ENCODE data around the gene USF3.

USF3 gene

GRCh38 chr3:113719294-113719693 is 22.9 kb upstream of the USF3 start:
- Mint-ChIP-seq H3K27me3 (no peaks in the 10 kb centered on the region), H3K27ac (no peak overlapping the region), H3K9me3 (no peaks in the 10 kb centered on the region), H3K4me1 (peaks cover 14% of the 10 kb centered on the region), H3K36me3 (peaks cover 35% of the 10 kb centered on the region), H3K4me3 (no peak overlapping the region)
- no peak for DNase-seq
- CTCF ChIA-PET = interaction anchor here (1.4 kb wide), 1 partner anchor 17 kb away, joined by 5 read pairs; no protein-coding TSS in a partner anchor

GRCh38 chr3:113717818-113718217 is 21.4 kb upstream of the USF3 start:
- Mint-ChIP-seq H3K27ac (no peak overlapping the region), H3K4me1 (peaks cover 8% of the 10 kb centered on the region), H3K36me3 (peaks cover 25% of the 10 kb centered on the region), H3K27me3 (peaks cover 3% of the 10 kb centered on the region), H3K4me3 (no peak overlapping the region), H3K9me3 (no peaks in the 10 kb centered on the region)
- CTCF ChIA-PET = interaction anchor here (1.4 kb wide), 1 partner anchor 19 kb away, joined by 5 read pairs; no protein-coding TSS in a partner anchor
- no peak for DNase-seq

DNA sequence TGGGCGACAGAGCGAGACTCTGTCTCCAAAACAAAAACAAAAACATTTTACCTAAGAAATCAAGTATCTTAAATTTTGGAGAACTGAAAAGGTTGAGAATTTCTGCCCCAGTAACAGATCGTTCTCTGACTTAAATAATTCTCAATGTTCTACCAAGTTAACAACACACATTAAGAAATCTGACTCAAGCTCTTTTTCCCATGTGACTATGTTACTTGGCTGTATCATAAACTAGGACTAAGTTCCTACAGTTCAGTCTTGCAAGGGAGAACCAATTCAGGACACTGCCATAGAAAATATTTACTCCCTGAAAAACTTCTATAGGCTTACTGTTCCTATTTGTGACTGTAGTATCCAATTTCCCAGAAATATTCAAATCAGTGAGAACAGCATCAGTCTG is 20.9 kb upstream of the USF3 start:
- CTCF ChIA-PET = no interaction called here
- peaks cover 21% of the 10 kb centered on the region for H3K36me3 Mint-ChIP-seq
- no peak overlapping the region for H3K4me3 Mint-ChIP-seq
- no peak overlapping the region for H3K27ac Mint-ChIP-seq
- H3K27me3 Mint-ChIP-seq = peaks cover 3% of the 10 kb centered on the region
- DNase-seq = no peak
- peaks cover 7% of the 10 kb centered on the region for H3K4me1 Mint-ChIP-seq
- no peaks in the 10 kb centered on the region for H3K9me3 Mint-ChIP-seq

DNA sequence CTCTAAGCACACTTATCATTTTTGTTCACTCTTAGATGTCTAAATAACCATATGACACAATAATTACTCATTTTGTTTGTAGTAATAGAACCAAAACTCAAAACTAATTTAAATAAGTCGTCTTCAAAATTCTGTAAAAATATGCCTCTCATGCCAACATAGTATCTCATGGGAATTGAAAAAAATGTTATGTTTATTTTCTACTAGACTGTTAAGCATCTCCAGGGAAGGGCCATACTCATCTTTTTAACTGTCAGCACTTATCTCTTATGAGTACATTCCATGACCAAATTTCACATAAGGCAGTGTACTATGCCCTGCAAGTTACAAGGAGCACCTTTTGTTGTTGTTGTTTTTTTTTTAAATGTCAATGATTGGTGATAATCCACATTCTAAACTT is 18.3 kb upstream of the USF3 start:
- peaks cover 6% of the 10 kb centered on the region for H3K27me3 Mint-ChIP-seq
- H3K4me3 Mint-ChIP-seq = no peak overlapping the region
- H3K9me3 Mint-ChIP-seq = no peaks in the 10 kb centered on the region
- CTCF ChIA-PET = no interaction called here
- no peaks in the 10 kb centered on the region for H3K4me1 Mint-ChIP-seq
- peaks cover 5% of the 10 kb centered on the region for H3K36me3 Mint-ChIP-seq
- H3K27ac Mint-ChIP-seq = no peak overlapping the region
- DNase-seq = no peak

GRCh38 chr3:113712129-113712528 is 15.7 kb upstream of the USF3 start:
- peaks cover 20% of the 10 kb centered on the region for H3K27me3 Mint-ChIP-seq
- H3K27ac Mint-ChIP-seq = no peak overlapping the region
- H3K4me1 Mint-ChIP-seq = no peaks in the 10 kb centered on the region
- no peaks in the 10 kb centered on the region for H3K9me3 Mint-ChIP-seq
- H3K4me3 Mint-ChIP-seq = no peak overlapping the region
- no peak for DNase-seq
- peaks cover 4% of the 10 kb centered on the region for H3K36me3 Mint-ChIP-seq
- CTCF ChIA-PET = interaction anchor here (1.1 kb wide), 1 partner anchor 18 kb away, joined by 3 read pairs; no protein-coding TSS in a partner anchor

DNA sequence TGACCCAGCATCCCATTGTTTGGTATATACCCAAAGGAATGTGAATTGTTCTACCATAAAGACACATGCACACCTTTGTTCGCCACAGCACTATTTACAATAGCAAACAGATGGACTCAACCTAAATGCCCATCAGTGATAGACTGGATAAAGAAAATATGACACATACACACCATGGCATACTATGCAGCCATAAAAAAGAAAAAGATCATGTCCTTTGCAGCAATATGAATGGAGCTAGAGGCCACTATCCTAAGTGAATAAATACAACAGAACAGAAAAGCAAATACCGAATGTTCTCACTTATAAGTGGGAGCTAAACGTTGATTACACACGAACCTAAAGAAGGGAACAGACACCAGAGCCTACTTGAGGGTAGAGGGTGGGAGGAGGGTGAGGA is 11.4 kb upstream of the USF3 start:
- Mint-ChIP-seq H3K27me3 (peaks cover 19% of the 10 kb centered on the region), H3K4me1 (no peaks in the 10 kb centered on the region), H3K27ac (no peak overlapping the region), H3K9me3 (no peaks in the 10 kb centered on the region), H3K36me3 (no peaks in the 10 kb centered on the region), H3K4me3 (no peak overlapping the region)
- CTCF ChIA-PET = no interaction called here
- no peak for DNase-seq

- H3K4me3 Mint-ChIP-seq = peak overlapping the region; percentile 55
- CTCF ChIA-PET = interaction anchor here (0.6 to 1.3 kb wide), 2 partner anchors 25 to 37 kb away, joined by 3 read pairs; no protein-coding TSS in a partner anchor
Measured at GRCh38 chr3:113698956-113699355, 2.5 kb upstream of the USF3 start.

DNA sequence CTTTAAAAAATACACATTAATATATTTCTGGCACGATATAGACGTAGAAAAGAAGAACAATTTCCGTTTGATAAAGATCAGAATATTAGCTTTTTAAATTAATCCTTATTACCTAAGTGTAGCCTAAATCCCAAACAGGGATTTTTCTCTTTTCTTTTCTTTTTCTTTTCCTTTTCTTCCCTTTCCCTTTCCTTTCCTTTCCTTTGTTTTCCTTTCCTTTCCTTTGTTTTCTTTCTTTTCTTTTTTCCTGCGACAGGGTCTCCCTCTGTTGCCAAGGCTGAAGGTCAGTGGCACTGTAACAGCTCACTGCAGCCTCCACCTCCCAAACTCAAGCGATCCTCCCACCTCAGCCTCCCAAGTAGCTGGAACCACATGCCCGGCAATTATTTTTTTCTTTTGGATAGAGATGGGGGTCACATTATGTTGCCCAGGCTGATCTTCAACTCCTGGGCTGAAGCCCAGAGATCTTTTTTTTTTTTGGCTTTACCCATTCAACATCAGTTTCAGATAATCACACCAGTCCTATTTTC is 1.8 kb upstream of the USF3 start:
- no peaks in the 10 kb centered on the region for H3K27me3 Mint-ChIP-seq
- CTCF ChIA-PET = interaction anchor here (0.6 kb wide), 1 partner anchor 26 kb away, joined by 3 read pairs; no protein-coding TSS in a partner anchor
- no peak for DNase-seq
- H3K36me3 Mint-ChIP-seq = peaks cover 7% of the 10 kb centered on the region
- no peak overlapping the region for H3K27ac Mint-ChIP-seq
- no peaks in the 10 kb centered on the region for H3K9me3 Mint-ChIP-seq
- peaks cover 22% of the 10 kb centered on the region for H3K4me1 Mint-ChIP-seq
- no peak overlapping the region for H3K4me3 Mint-ChIP-seq

More at GRCh38 chr3:113698956-113699355, 2.5 kb upstream of the USF3 start:
- Mint-ChIP-seq H3K9me3 (no peaks in the 10 kb centered on the region), H3K27me3 (no peaks in the 10 kb centered on the region), H3K4me1 (peaks cover 17% of the 10 kb centered on the region), H3K36me3 (peaks cover 2% of the 10 kb centered on the region), H3K27ac (peak overlapping the region; percentile 47)
- DNase-seq = peak; percentile 29

DNA sequence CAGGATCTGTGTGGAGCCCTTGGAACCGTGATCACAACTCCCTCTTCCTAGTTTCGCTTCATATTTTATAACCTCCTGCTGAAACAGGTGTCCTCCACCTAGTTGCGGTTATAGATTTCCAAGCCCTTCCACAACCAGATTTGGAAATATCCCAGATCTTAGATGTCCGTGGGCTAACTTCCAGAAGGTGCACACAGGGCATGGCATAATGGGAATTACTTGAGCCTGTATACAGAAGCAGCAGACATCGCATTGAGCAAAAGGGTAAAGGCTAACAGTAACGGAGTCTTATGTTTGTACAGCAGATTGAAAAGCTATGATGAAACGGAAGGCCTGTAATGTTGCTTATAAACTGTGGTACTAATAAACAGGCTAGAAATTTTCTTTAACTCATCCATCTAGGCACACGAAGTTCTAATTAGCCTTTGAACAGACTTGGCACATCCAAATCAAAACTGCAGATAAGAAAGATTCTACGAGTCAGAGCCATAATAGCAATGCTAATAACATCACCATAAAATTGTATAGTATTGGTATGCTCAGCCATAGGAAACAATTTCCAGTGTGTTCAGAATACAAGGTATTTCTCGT is 1.2 kb upstream of the USF3 start:
- no peaks in the 10 kb centered on the region for H3K9me3 Mint-ChIP-seq
- DNase-seq = no peak
- H3K4me3 Mint-ChIP-seq = no peak overlapping the region
- H3K27ac Mint-ChIP-seq = no peak overlapping the region
- peaks cover 25% of the 10 kb centered on the region for H3K4me1 Mint-ChIP-seq
- no peaks in the 10 kb centered on the region for H3K27me3 Mint-ChIP-seq
- peaks cover 9% of the 10 kb centered on the region for H3K36me3 Mint-ChIP-seq
- CTCF ChIA-PET = no interaction called here

DNA sequence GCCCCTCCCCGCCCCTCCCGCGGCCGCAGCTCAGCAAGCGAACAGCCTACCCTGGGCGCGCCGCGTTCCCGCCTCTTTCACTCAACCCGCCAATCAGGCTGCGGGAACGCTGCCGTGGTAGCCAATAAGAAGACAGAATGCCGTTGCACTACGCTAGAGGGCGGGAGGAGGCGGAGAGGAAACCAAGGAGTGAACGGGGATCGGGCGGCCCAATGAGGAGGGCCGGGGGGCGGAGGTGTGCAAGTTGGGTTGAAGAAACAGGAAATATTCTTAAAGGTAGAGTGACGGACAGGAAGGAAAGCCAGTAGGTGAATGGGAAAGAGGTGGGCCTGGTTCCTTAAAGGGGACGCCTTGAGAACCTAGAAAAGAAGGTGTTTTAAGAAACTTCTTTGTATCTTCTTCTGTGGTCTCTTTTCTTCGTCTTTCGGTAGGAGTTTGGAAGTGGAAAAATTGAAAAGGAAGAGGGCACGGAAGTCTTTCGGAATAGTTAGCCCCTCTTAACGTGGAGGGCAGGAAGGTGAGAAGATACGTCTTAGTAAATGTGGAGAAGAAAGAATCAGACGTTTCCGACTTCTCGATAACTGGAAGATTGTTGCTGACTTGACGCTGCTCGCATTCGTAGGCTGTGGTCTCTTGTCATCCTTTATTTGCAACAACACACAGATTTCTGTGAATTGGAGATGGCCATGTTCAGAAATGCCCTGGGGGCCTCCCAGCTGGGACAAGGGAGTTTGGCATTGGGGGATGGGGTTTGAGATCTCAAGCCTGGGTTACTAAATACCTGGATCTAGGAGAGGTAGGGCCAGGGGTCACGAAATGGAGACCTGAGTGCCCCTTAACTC is 437 bp upstream of the USF3 start:
- CTCF ChIA-PET = interaction anchor here (1.2 kb wide), 1 partner anchor 48 kb away, joined by 6 read pairs; no protein-coding TSS in a partner anchor
- peak; percentile 99 for DNase-seq
- H3K27me3 Mint-ChIP-seq = no peaks in the 10 kb centered on the region
- no peaks in the 10 kb centered on the region for H3K9me3 Mint-ChIP-seq
- peaks cover 9% of the 10 kb centered on the region for H3K36me3 Mint-ChIP-seq
- no peak overlapping the region for H3K27ac Mint-ChIP-seq
- H3K4me1 Mint-ChIP-seq = peaks cover 25% of the 10 kb centered on the region
- no peak overlapping the region for H3K4me3 Mint-ChIP-seq

GRCh38 chr3:113695431-113695785 is 1.0 kb downstream of the USF3 start:
- Mint-ChIP-seq H3K9me3 (no peaks in the 10 kb centered on the region), H3K4me1 (peaks cover 25% of the 10 kb centered on the region), H3K4me3 (peak overlapping the region; percentile 96), H3K27ac (peak overlapping the region; percentile 97), H3K36me3 (peaks cover 9% of the 10 kb centered on the region), H3K27me3 (no peaks in the 10 kb centered on the region)
- CTCF ChIA-PET = interaction anchor here (1.2 kb wide), 1 partner anchor 50 kb away, joined by 6 read pairs; no protein-coding TSS in a partner anchor
- DNase-seq = no peak

DNA sequence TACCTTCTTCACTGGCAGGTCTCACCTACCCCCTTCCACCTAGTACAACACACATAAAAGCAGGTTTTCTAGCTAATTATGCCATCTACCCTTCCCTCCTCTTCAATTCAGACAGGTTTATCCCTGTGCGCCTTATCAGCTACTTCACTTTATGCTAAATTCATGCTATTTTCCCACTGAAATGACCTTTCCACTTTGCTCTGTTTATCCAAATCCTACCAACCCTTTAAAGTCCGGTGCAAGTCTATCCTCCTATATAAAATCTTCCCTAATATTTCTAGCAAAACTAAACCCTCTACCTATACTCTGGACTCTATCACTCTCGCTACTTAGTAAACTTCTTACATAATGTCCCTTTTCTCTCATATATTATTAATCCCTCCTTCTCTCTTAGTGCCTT is 6.0 kb downstream of the USF3 start:
- Mint-ChIP-seq H3K36me3 (peaks cover 22% of the 10 kb centered on the region), H3K4me3 (no peak overlapping the region), H3K4me1 (peaks cover 20% of the 10 kb centered on the region), H3K9me3 (peaks cover 1% of the 10 kb centered on the region), H3K27me3 (no peaks in the 10 kb centered on the region), H3K27ac (no peak overlapping the region)
- CTCF ChIA-PET = no interaction called here
- no peak for DNase-seq

DNA sequence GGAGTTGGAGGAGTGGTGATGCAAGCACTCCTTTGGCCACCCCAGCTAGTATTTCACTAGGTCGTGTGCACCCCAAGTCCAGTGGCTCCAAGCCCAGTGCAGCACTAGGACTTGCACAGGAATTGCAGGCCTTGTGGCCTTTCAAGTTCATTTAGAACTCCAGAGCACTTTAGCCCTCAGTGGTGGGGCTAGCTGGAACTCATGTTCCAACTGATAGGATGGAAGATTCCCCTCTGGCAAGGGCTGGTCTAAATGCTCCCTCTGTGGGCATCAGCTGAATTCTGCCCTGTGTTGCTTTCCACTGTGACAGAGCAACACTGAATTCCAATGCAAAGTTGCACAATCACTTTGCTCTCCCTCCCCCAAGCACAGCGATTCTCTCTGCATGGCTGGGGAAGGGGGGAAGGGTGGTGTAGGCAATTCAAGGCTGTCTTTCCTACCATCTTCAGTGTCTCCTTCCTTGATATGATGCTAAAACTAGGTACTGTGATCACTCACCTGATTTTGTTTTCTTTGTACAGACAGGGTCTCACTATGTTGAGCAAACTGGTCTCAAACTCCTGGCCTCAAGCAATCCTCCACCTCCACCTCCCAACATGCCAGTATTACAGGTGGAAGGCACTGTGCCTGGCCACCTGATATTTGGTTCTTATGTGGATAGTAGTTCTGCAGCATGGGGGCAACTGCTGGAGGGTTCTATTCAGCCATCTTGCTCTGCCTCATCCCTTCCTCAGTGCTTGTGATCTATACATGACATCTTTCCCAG is 10.3 kb downstream of the USF3 start:
- CTCF ChIA-PET = no interaction called here
- Mint-ChIP-seq H3K4me1 (no peaks in the 10 kb centered on the region), H3K4me3 (no peak overlapping the region), H3K9me3 (peaks cover 16% of the 10 kb centered on the region), H3K27me3 (no peaks in the 10 kb centered on the region), H3K27ac (no peak overlapping the region), H3K36me3 (peaks cover 28% of the 10 kb centered on the region)
- DNase-seq = no peak

- Mint-ChIP-seq H3K27me3 (no peaks in the 10 kb centered on the region), H3K4me1 (no peaks in the 10 kb centered on the region), H3K27ac (no peak overlapping the region), H3K36me3 (peaks cover 28% of the 10 kb centered on the region), H3K4me3 (no peak overlapping the region), H3K9me3 (peaks cover 16% of the 10 kb centered on the region)
- CTCF ChIA-PET = no interaction called here
- DNase-seq = no peak
Measured at GRCh38 chr3:113685124-113685523, 11.3 kb downstream of the USF3 start.

Data from activated naive CD4-positive, alpha-beta T cell treated with anti-CD3 and anti-CD28 coated beads, Interleukin-2, amount 10 ng/mL, durations not matched to agents 7 days and 5 days (primary cell).